Lower leg skin (tissue), 3 donors: Measurements from ENCODE around the gene AHNAK2.

Experiments
- CTCF ChIP-seq, 3 donors: fragments of 450-650 bp; IDR thresholded peaks; one replicate each; pipeline ENCODE4 v1.5.1; 2016; ENCODE audit warnings: antibody characterized with exemption in 3 of 3, mild to moderate bottlenecking in 3 of 3, moderate library complexity in 2 of 3
- POLR2A ChIP-seq, 2 donors: fragments of 450-650 bp; IDR thresholded peaks; one replicate each; pipeline ENCODE4 v1.6.1; 2016 to 2017; ENCODE audit warnings: antibody characterized with exemption in 2 of 2, mild to moderate bottlenecking in 1 of 2, moderate library complexity in 1 of 2

GRCh38 chr14:105015905-105016304 is 37.7 kb upstream of the AHNAK2 start:
- TF ChIP-seq CTCF (IDR thresholded peaks at IDR 0.05) (no peak), POLR2A (IDR thresholded peaks at IDR 0.05) (no peak)
